Measurements from ENCODE around the gene MCM9.
A peak's percentile ranks its signal among the peaks of the same experiment; 100 is the strongest.
"Not testable (repeated sequence)": the region's sequence is repeated elsewhere in the genome, so short reads cannot be mapped to it uniquely, and the experiment has no call there.

Gene MCM9

DNA sequence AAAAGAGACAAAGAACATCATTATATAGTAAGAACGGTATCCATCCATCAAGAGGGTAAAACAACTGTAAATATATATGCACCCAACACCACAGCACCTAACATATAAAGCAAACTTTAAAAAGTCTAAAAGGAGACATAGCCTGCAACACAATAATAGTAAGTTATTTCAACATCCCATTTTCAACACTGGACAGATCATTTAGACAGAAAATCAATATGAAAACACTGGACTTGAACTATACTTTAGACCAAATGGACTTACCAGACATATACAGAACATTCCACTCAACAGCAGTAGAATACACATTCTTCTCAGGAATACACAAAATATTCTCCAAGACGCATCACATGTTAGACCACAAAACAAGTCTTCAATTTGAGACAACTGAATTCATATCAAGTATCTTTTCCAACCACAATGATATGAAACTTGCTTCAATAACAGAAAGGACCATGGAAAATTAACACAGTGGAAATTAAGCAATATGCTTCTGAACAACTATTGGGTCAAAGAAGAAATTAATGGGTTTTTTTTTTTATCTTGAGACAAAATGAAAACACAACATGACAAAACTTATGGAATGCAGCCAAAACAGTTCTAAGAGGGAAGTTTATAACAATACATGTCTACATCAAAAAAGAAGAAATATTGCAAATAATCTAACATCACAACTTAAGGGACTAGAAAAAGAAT lies 64.9 kb downstream of the MCM9 start:
- no peak overlapping the region for H3K27ac ChIP-seq (replicated peaks)
- TF ChIP-seq, protein P1, sequence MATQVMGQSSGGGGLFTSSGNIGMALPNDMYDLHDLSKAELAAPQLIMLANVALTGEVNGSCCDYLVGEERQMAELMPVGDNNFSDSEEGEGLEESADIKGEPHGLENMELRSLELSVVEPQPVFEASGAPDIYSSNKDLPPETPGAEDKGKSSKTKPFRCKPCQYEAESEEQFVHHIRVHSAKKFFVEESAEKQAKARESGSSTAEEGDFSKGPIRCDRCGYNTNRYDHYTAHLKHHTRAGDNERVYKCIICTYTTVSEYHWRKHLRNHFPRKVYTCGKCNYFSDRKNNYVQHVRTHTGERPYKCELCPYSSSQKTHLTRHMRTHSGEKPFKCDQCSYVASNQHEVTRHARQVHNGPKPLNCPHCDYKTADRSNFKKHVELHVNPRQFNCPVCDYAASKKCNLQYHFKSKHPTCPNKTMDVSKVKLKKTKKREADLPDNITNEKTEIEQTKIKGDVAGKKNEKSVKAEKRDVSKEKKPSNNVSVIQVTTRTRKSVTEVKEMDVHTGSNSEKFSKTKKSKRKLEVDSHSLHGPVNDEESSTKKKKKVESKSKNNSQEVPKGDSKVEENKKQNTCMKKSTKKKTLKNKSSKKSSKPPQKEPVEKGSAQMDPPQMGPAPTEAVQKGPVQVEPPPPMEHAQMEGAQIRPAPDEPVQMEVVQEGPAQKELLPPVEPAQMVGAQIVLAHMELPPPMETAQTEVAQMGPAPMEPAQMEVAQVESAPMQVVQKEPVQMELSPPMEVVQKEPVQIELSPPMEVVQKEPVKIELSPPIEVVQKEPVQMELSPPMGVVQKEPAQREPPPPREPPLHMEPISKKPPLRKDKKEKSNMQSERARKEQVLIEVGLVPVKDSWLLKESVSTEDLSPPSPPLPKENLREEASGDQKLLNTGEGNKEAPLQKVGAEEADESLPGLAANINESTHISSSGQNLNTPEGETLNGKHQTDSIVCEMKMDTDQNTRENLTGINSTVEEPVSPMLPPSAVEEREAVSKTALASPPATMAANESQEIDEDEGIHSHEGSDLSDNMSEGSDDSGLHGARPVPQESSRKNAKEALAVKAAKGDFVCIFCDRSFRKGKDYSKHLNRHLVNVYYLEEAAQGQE (IDR thresholded peaks at IDR 0.05; ENCODE audit: insufficient replicate concordance, low read depth), result no peak
- no peak for TF ChIP-seq POLR2AphosphoS5 (IDR thresholded peaks at IDR 0.05; ENCODE audit: low read depth)
- no peak for TF ChIP-seq GABPA (IDR thresholded peaks at IDR 0.05; ENCODE audit: low read depth)
- no peak for TF ChIP-seq SPI1 (IDR thresholded peaks at IDR 0.05; ENCODE audit: borderline replicate concordance, low read depth)
- DNase-seq (ENCODE audit: low read depth in 1 of 2, low spot score in 1 of 2), result no peak

DNA sequence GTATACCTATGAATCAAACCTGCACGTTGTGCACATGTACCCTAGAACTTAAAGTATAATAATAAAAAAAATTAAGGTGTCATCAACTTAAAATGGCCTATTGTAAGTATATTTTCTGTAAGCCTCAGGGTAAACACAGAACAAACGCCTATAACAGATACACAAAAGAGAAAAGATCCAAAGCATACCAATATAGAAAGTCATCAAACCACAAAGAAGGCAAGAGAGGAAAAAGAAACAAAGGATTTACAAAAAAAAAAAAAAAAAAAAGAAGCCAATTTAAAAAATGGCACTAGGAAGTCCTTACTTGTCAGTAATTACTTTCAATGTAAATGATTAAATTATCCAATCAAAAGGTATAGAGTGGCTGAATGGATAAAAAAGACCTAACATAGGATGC lies 65.6 kb downstream of the MCM9 start:
- no peak for DNase-seq (ENCODE audit: low read depth in 1 of 2, low spot score in 1 of 2)
- TF ChIP-seq SPI1 (IDR thresholded peaks at IDR 0.05; ENCODE audit: borderline replicate concordance, low read depth), result no peak
- TF ChIP-seq, protein P2, sequence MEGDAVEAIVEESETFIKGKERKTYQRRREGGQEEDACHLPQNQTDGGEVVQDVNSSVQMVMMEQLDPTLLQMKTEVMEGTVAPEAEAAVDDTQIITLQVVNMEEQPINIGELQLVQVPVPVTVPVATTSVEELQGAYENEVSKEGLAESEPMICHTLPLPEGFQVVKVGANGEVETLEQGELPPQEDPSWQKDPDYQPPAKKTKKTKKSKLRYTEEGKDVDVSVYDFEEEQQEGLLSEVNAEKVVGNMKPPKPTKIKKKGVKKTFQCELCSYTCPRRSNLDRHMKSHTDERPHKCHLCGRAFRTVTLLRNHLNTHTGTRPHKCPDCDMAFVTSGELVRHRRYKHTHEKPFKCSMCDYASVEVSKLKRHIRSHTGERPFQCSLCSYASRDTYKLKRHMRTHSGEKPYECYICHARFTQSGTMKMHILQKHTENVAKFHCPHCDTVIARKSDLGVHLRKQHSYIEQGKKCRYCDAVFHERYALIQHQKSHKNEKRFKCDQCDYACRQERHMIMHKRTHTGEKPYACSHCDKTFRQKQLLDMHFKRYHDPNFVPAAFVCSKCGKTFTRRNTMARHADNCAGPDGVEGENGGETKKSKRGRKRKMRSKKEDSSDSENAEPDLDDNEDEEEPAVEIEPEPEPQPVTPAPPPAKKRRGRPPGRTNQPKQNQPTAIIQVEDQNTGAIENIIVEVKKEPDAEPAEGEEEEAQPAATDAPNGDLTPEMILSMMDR (IDR thresholded peaks at IDR 0.05; ENCODE audit: insufficient read depth, low read length), result no peak
- TF ChIP-seq POLR2AphosphoS5 (IDR thresholded peaks at IDR 0.05; ENCODE audit: low read depth), result no peak
- no peak for TF ChIP-seq GABPA (IDR thresholded peaks at IDR 0.05; ENCODE audit: low read depth)
- TF ChIP-seq, protein P1 (IDR thresholded peaks at IDR 0.05; ENCODE audit: insufficient replicate concordance, low read depth), result no peak

More for the DNA sequence above, 64.9 kb downstream of the MCM9 start:
- Histone ChIP-seq H3K27me3 (ENCODE audit: insufficient read depth, poor library complexity, severe bottlenecking) (no peaks in the 10 kb centered on the region), H3K4me3 (replicated peaks; ENCODE audit: insufficient read depth, low read length) (no peak overlapping the region)

DNA sequence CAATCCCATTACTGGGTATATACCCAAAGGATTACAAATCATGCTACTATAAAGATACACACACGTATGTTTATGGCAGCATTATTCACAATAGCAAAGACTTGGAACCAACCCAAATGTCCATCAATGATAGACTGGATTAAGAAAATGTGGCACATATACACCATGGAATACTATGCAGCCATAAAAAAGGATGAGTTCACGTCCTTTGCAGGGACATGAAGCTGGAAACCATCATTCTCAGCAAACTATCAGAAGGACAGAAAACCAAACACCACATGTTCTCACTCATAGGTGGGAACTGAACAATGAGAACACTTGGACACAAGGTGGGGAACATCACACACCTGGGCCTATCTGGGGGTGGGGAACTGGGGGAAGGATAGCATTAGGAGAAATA lies 66.1 kb downstream of the MCM9 start:
- not testable (repeated sequence) for H3K4me3 ChIP-seq (replicated peaks; ENCODE audit: insufficient read depth, low read length); H3K27ac ChIP-seq (replicated peaks); H3K27me3 ChIP-seq (ENCODE audit: insufficient read depth, poor library complexity, severe bottlenecking); DNase-seq (ENCODE audit: low read depth in 1 of 2, low spot score in 1 of 2)

More for the DNA sequence above, 65.6 kb downstream of the MCM9 start:
- Histone ChIP-seq H3K4me3 (replicated peaks; ENCODE audit: insufficient read depth, low read length) (no peak overlapping the region), H3K27me3 (ENCODE audit: insufficient read depth, poor library complexity, severe bottlenecking) (no peaks in the 10 kb centered on the region), H3K27ac (replicated peaks) (no peak overlapping the region)

DNA sequence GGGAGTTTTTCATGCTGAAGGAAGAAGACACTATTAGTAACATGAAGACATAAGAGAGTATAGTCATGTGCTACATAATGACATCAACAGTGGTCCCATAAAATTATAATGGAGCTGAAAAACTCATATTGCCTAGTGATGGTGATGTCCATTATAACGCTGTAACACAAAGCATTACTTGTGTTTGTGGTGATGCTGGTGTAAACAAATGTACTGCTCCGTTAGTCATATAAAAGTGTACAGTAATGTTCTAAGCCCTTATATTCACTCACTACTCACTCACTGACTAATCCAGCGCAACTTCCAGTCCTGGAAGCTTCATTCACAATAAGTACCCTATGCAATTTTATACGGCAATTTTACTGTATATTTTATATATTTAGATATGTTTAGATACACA lies 67.8 kb downstream of the MCM9 start:
- H3K4me3 ChIP-seq (replicated peaks; ENCODE audit: insufficient read depth, low read length), result no peak overlapping the region
- TF ChIP-seq SPI1 (IDR thresholded peaks at IDR 0.05; ENCODE audit: borderline replicate concordance, low read depth) (no peak), GABPA (IDR thresholded peaks at IDR 0.05; ENCODE audit: low read depth) (no peak)
- DNase-seq (ENCODE audit: low read depth in 1 of 2, low spot score in 1 of 2), result no peak
- H3K27me3 ChIP-seq (ENCODE audit: insufficient read depth, poor library complexity, severe bottlenecking), result no peaks in the 10 kb centered on the region
- H3K27ac ChIP-seq (replicated peaks), result no peak overlapping the region

DNA sequence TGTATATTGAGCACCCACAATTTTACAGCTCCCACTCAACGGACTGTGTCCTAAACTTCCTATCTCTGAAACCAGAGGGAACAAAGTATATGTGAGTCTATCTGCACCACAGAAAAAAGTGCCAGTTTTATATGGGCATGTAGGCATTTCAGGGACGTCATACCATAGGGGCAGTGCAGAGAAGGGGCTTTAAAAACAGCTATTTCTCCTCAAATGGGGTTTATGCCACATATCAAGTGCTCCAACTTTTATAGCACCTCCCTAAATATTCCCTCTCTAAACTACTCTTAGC lies 69.9 kb downstream of the MCM9 start:
- DNase-seq (ENCODE audit: low read depth in 1 of 2, low spot score in 1 of 2), result no peak
- no peak for TF ChIP-seq GABPA (IDR thresholded peaks at IDR 0.05; ENCODE audit: low read depth)
- TF ChIP-seq, protein P1 (IDR thresholded peaks at IDR 0.05; ENCODE audit: insufficient replicate concordance, low read depth), result no peak
- TF ChIP-seq SPI1 (IDR thresholded peaks at IDR 0.05; ENCODE audit: borderline replicate concordance, low read depth), result no peak
- TF ChIP-seq, protein P2 (IDR thresholded peaks at IDR 0.05; ENCODE audit: insufficient read depth, low read length), result no peak
- Histone ChIP-seq H3K27ac (replicated peaks) (peak overlapping the region; percentile 51), H3K4me3 (replicated peaks; ENCODE audit: insufficient read depth, low read length) (no peak overlapping the region), H3K27me3 (ENCODE audit: insufficient read depth, poor library complexity, severe bottlenecking) (no peaks in the 10 kb centered on the region)
